Upper lobe of left lung (tissue), 4 donors: ENCODE data around the gene PTPRS.

Source experiments
- EP300 ChIP-seq, 4 donors: sonication (generic); formaldehyde crosslinking; IDR thresholded peaks; one replicate each; pipeline ENCODE4 v1.5.1; 2017; ENCODE audit warnings: antibody characterized with exemption in 4 of 4, control low read depth in 2 of 4
- POLR2A ChIP-seq, 4 donors: fragments of 450-650 bp; IDR thresholded peaks; one replicate each; pipeline ENCODE4 v1.5.1; 2016 to 2017; ENCODE audit warnings: antibody characterized with exemption in 4 of 4, mild to moderate bottlenecking in 2 of 4
- POLR2AphosphoS5 ChIP-seq, 2 donors: sonication (generic); formaldehyde crosslinking; IDR thresholded peaks; one replicate each; pipeline ENCODE4 v1.5.1; 2017; ENCODE audit warnings: antibody characterized with exemption in 2 of 2
- TF ChIP-seq, protein P1 (sequence below), 6 experiments: fragments of 450-650 bp in 4 of 6; fragments of 200-600 bp in 2 of 6; sonication (generic) in 2 of 6; IDR thresholded peaks; one replicate each; pipeline ENCODE4 v1.5.1; 2016 to 2019; ENCODE audit warnings: antibody characterized with exemption in 6 of 6

DNA sequence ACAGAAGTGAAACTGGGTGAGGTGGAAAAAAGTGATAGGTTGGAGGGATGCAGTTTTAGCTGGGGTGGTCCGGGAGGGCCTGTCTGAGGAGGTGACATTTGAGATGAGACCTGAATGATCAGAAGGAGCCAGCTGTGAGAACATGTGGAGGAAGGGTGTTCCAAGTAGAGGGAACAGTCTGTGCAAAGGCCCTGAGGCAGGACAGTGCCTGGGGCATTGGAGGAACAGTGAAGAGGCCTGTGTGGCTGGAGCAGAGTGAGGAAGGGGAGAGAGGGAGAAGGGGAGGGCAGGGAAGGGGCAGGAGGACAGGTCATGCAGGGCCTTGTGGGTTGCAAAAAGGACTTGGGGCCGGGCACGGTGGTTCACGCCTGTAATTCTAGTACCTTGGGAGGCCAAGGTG lies 36.3 kb upstream of the PTPRS start:
- TF ChIP-seq, protein P1, sequence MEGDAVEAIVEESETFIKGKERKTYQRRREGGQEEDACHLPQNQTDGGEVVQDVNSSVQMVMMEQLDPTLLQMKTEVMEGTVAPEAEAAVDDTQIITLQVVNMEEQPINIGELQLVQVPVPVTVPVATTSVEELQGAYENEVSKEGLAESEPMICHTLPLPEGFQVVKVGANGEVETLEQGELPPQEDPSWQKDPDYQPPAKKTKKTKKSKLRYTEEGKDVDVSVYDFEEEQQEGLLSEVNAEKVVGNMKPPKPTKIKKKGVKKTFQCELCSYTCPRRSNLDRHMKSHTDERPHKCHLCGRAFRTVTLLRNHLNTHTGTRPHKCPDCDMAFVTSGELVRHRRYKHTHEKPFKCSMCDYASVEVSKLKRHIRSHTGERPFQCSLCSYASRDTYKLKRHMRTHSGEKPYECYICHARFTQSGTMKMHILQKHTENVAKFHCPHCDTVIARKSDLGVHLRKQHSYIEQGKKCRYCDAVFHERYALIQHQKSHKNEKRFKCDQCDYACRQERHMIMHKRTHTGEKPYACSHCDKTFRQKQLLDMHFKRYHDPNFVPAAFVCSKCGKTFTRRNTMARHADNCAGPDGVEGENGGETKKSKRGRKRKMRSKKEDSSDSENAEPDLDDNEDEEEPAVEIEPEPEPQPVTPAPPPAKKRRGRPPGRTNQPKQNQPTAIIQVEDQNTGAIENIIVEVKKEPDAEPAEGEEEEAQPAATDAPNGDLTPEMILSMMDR (IDR thresholded peaks at IDR 0.05), result no peak
- no peak for TF ChIP-seq POLR2A (IDR thresholded peaks at IDR 0.05)
- TF ChIP-seq EP300 (IDR thresholded peaks at IDR 0.05), result no peak
- TF ChIP-seq POLR2AphosphoS5 (IDR thresholded peaks at IDR 0.05), result no peak
